BJ (cell line): ENCODE results near the gene CRABP2. TPM values are rescaled to one million over a fixed set of nuclear protein-coding genes. Genes with fewer than 3 reads are reported as not detected.

Experiments used
- CTCF ChIA-PET: fragments of 350-600 bp; formaldehyde crosslinking; extraction: SDS; loops from one replicate; lab custom pipeline; 2021; ENCODE audit warnings: antibody characterized with exemption, inconsistent platforms; lab: Yijun Ruan, JAX
- POLR2A ChIA-PET: fragments of 300-600 bp; sonication (Branson Sonifier 250); formaldehyde crosslinking; extraction: SDS; loops from one replicate; lab custom pipeline; 2021; ENCODE audit warnings: antibody characterized with exemption; lab: Charles Lee
- DNase-seq: peaks from one replicate; pipeline ENCODE4 v3.0.0-alpha.2; 2011; ENCODE audit warnings: low read depth
- H3K27me3 ChIP-seq: 2 replicates; pipeline ENCODE4 v1.6.0; 2011; ENCODE audit warnings: low read length; ENCODE audit not compliant: control insufficient read depth, insufficient read depth
- H3K36me3 ChIP-seq: 2 replicates; pipeline ENCODE4 v1.5.1; 2011; ENCODE audit warnings: low read length; ENCODE audit not compliant: control insufficient read depth, insufficient read depth
- H3K4me3 ChIP-seq: 2 replicates; pipeline ENCODE4 v1.5.1; 2011; ENCODE audit warnings: low read depth, mild to moderate bottlenecking, control low read depth, low read length
- CTCF ChIP-seq: IDR thresholded peaks from 2 replicates; pipeline ENCODE4 v1.5.1; 2011; ENCODE audit warnings: low read depth, mild to moderate bottlenecking, control low read depth, inconsistent platforms, low read length, moderate library complexity; ENCODE audit not compliant: insufficient read depth
- polyA plus RNA-seq: library from polyadenylated mRNA; depleted of rRNA; stranded (reverse); fragments of >200 nt; gene quantifications from 2 replicates; pipeline ENCODE4 v1.2.3, GENCODE V29; 2011

Gene CRABP2
- polyA plus RNA-seq, 1 experiment = 75.9 TPM

GRCh38 chr1:156690675-156691036, 14.7 kb downstream of the CRABP2 start:
- POLR2A ChIA-PET = interaction anchor here (1.9 kb wide), 1 partner anchor 38 kb away, joined by 6 read pairs; the partner anchor contains the start of genes ISG20L2 and METTL25B
- TF ChIP-seq CTCF = no peak
- CTCF ChIA-PET = interaction anchor here (1.1 to 31.9 kb wide), 14 partner anchors 13 to 237 kb away, joined by 3 to 1556 read pairs (median 29); partner anchors contain the start of genes CRABP2, INSRR, ISG20L2 and METTL25B
- DNase-seq = no peak
- no peaks in the 10 kb centered on the region for H3K27me3 ChIP-seq
- no peak overlapping the region for H3K4me3 ChIP-seq
- no peaks in the 10 kb centered on the region for H3K36me3 ChIP-seq

- DNase-seq = no peak
- ChIA-PET CTCF (interaction anchor here (0.5 to 31.9 kb wide), 36 partner anchors 12 to 243 kb away, joined by 3 to 1556 read pairs (median 7); partner anchors contain the start of genes CRABP2, HDGF, INSRR and ISG20L2), POLR2A (interaction anchor here (0.6 to 1.9 kb wide), 3 partner anchors 29 to 38 kb away, joined by 6 to 9 read pairs (median 8); partner anchors contain the start of genes ISG20L2 and METTL25B)
- TF ChIP-seq CTCF = no peak
- Histone ChIP-seq H3K27me3 (no peaks in the 10 kb centered on the region), H3K4me3 (no peak overlapping the region), H3K36me3 (no peaks in the 10 kb centered on the region)
These were observed 15.3 kb downstream of the CRABP2 start for GRCh38 chr1:156689953-156690674.

GRCh38 chr1:156689035-156689952, 16.1 kb downstream of the CRABP2 start:
- CTCF ChIA-PET = interaction anchor here (0.5 to 31.9 kb wide), 42 partner anchors 11 to 244 kb away, joined by 3 to 1556 read pairs (median 6); partner anchors contain the start of genes CRABP2, HDGF, INSRR and ISG20L2
- DNase-seq = no peak
- POLR2A ChIA-PET = interaction anchor here (0.6 to 1.9 kb wide), 4 partner anchors 29 to 52 kb away, joined by 3 to 9 read pairs (median 7); partner anchors contain the start of genes ISG20L2, METTL25B and MRPL24
- Histone ChIP-seq H3K27me3 (no peaks in the 10 kb centered on the region), H3K4me3 (peak overlapping the region; percentile 15; the same call in 1 of the 2 replicates), H3K36me3 (no peaks in the 10 kb centered on the region)
- peak; percentile 95 for TF ChIP-seq CTCF

GRCh38 chr1:156684227-156684782, 21.1 kb downstream of the CRABP2 start:
- DNase-seq = no peak
- POLR2A ChIA-PET = no interaction called here

More at GRCh38 chr1:156684227-156684782, 21.1 kb downstream of the CRABP2 start:
- TF ChIP-seq CTCF = peak; percentile 23; the same call in 1 of the 2 replicates
- H3K27me3 ChIP-seq = no peaks in the 10 kb centered on the region
- H3K36me3 ChIP-seq = no peaks in the 10 kb centered on the region
- no peak overlapping the region for H3K4me3 ChIP-seq
- CTCF ChIA-PET = interaction anchor here (0.8 to 31.9 kb wide), 7 partner anchors 6 to 244 kb away, joined by 3 to 1556 read pairs (median 117); partner anchors contain the start of genes CRABP2, INSRR, ISG20L2 and METTL25B
